Measurements from ENCODE around the gene SHF. TPM values are rescaled to one million over a fixed set of nuclear protein-coding genes. Genes with fewer than 3 reads are reported as not detected.

The SHF gene
- total and polyA plus RNA-seq, 2 of the 8 experiments (the other 6 are each of a cell fraction or from before 2014, with no cell fraction given): 13.1 to 26.7 TPM

DNA sequence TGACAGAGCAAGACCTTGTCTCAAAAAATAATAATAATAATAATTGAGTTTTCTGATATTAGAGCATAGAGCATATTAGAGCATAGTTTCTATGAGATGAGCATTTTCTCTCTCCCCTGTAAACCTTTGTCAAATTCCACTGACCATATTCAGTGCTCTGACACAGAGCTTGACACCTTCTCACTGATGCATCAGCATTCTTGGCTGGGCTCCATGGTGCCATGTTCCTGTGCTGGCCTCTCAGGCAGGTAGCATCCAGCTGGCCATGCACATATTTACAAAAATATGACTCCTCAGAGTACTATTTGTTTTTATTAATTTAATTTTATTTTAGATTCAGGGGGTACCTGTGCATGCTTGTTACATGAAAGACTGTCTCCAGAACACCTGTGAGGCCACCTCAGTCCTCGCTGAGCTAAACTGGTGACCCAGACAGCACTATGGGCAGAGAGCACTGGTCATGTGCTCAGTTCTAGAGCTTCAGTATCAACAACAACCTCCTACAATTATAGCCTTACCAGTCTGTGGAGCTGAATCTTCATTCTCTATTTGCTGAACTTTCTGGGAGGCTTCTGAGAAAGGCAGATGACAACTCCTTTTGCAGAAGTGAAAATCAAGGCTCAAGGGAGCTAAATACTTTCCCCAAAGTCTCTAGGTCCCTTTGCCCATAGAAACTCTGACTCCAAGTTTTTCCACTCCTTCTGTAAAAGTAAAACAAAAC is 42.6 kb upstream of the SHF start:
- peaks cover 5 to 17% of the 10 kb centered on the region in 2 experiments; a peak in 2 of 4 replicates for H3K9me3 ChIP-seq (ENCODE audit: insufficient read depth in 2 of 2, low read depth in 1 of 2, low read length in 1 of 2)
- H2AK5ac ChIP-seq (ENCODE audit: low read depth, low read length): no peak overlapping the region
- no peaks in the 10 kb centered on the region for H4K20me1 ChIP-seq (replicated peaks in 1 of 2; ENCODE audit: control insufficient read depth in 1 of 2, insufficient read depth in 2 of 2, low read length in 2 of 2)
- CTCF ChIA-PET (ENCODE audit: partially characterized antibody): interaction anchor here (1.3 to 2.8 kb wide), 8 partner anchors 9 to 33 kb away, joined by 3 to 11 read pairs (median 6); partner anchors contain the start of gene SLC28A2
- H3K9ac ChIP-seq (replicated peaks in 1 of 4; ENCODE audit: extremely low read depth in 1 of 4, low read depth in 3 of 4, low read length in 3 of 4): no peak overlapping the region
- no peak overlapping the region for H3K23ac ChIP-seq (ENCODE audit: insufficient read length)
- no peak overlapping the region for H2AFZ ChIP-seq (ENCODE audit: low read length)
- no peak for DNase-seq (ENCODE audit: low read depth in 1 of 2, low spot score in 2 of 2)
- H3K4me2 ChIP-seq (ENCODE audit: insufficient read depth in 1 of 2, low read depth in 2 of 2, low read length in 2 of 2): no peak overlapping the region
- no peak overlapping the region for H3K56ac ChIP-seq (replicated peaks; ENCODE audit: insufficient read length, low read depth, low read length)
- POLR2A ChIA-PET (ENCODE audit: partially characterized antibody): no interaction called here
- no peak overlapping the region for H3K14ac ChIP-seq (ENCODE audit: insufficient read length)
- no peak overlapping the region for H2BK120ac ChIP-seq (replicated peaks; ENCODE audit: low read depth, low read length)
- H3K23me2 ChIP-seq (ENCODE audit: low read depth, low read length): no peaks in the 10 kb centered on the region
- no peak overlapping the region for H2BK5ac ChIP-seq (ENCODE audit: low read depth, low read length)
- H3K18ac ChIP-seq (ENCODE audit: extremely low read depth, low read length): no peak overlapping the region
- no peak overlapping the region for H2BK20ac ChIP-seq (ENCODE audit: low read length)
- no peaks in the 10 kb centered on the region for H3K4me1 ChIP-seq (replicated peaks in 1 of 4; ENCODE audit: control insufficient read depth in 3 of 4, insufficient read depth in 4 of 4, low read length in 3 of 4)
- no peak overlapping the region for H2BK12ac ChIP-seq (ENCODE audit: low read depth, low read length)
- no peaks in the 10 kb centered on the region for H3K36me3 ChIP-seq (ENCODE audit: control insufficient read depth in 2 of 4, insufficient read depth in 4 of 4, low read length in 3 of 4)
- H3K79me2 ChIP-seq (ENCODE audit: control insufficient read depth in 1 of 2, insufficient read depth in 2 of 2, low read length in 2 of 2): no peaks in the 10 kb centered on the region
- no peak overlapping the region for H3K4me3 ChIP-seq (ENCODE audit: extremely low read depth in 1 of 4, insufficient read depth in 2 of 4, low read depth in 3 of 4, low read length in 4 of 4)
- H3K4ac ChIP-seq (replicated peaks; ENCODE audit: insufficient read length, low read depth, low read length): no peak overlapping the region
- no peak for FAIRE-seq
- H3K27me3 ChIP-seq (replicated peaks in 1 of 4; ENCODE audit: control insufficient read depth in 3 of 4, extremely low read depth in 1 of 4, insufficient read depth in 3 of 4, low read length in 3 of 4): no peaks in the 10 kb centered on the region
- no peak overlapping the region for H4K91ac ChIP-seq (replicated peaks; ENCODE audit: insufficient read length, low read length)
- no peak overlapping the region for H4K5ac ChIP-seq (ENCODE audit: insufficient read length, low read depth, low read length)
- 0% methylated on average over 1 of the region's 1 CpG; no CpG with 5 or more reads in 1 of the 2 experiments for WGBS, 2 experiments (ENCODE audit: extremely low coverage in 1 of 2, insufficient coverage in 1 of 2, insufficient read length in 1 of 2, insufficient replicate concordance in 2 of 2, low coverage in 1 of 2, low lambda C conversion rate in 2 of 2, missing lambda C conversion rate in 1 of 2)
- H3K27ac ChIP-seq (ENCODE audit: low read depth, low read length): no peak overlapping the region
- H2BK15ac ChIP-seq (ENCODE audit: low read length): no peak overlapping the region
- no peak overlapping the region for H4K8ac ChIP-seq (ENCODE audit: extremely low read depth, insufficient read depth, low read length)
- no peaks in the 10 kb centered on the region for H3K79me1 ChIP-seq (ENCODE audit: low read depth, low read length)
- TF ChIP-seq TAF7 (optimal IDR thresholded peaks at IDR 0.05; ENCODE audit: borderline replicate concordance, low read depth, low read length) (no peak), CHD2 (IDR thresholded peaks at IDR 0.05; ENCODE audit: low read length) (no peak), CREB1 (IDR thresholded peaks at IDR 0.05) (no peak), GTF2F1 (IDR thresholded peaks at IDR 0.05; ENCODE audit: borderline replicate concordance, low read depth, low read length) (no peak), RAD21 (IDR thresholded peaks at IDR 0.05 in 1 of 2, conservative IDR thresholded peaks at IDR 0.05 in 1 of 2; ENCODE audit: low read depth in 2 of 2, low read length in 2 of 2) (no peak)
